Aorta (tissue), 5 donors: ENCODE measurements around the gene SPCS2. TPM values are rescaled to one million over a fixed set of nuclear protein-coding genes. Genes with fewer than 3 reads are reported as not detected.
"Not testable (repeated sequence)": the region's sequence is repeated elsewhere in the genome, so short reads cannot be mapped to it uniquely, and the experiment has no call there.

Experiments
- ATAC-seq: fragments of 200-7000 bp; cut with Tn5 transposase; one replicate; pipeline ENCODE4 v1.9.1; 2022; ENCODE audit warnings: moderate library complexity; ENCODE audit not compliant: low FRiP score
- DNase-seq, 2 donors: peaks; one replicate each; pipeline ENCODE4 v3.0.0-alpha.2; 2020
- H3K27ac ChIP-seq, 2 donors: one replicate each; pipeline ENCODE4 v1.5.1; 2013; ENCODE audit warnings: low read length in 2 of 2, mild to moderate bottlenecking in 2 of 2, moderate library complexity in 2 of 2, control low read depth in 1 of 2, inconsistent platforms in 1 of 2, low read depth in 1 of 2
- H3K27me3 ChIP-seq, 2 donors: one replicate each; pipeline ENCODE4 v1.6.1; 2013; ENCODE audit warnings: control low read depth in 1 of 2, low read length in 1 of 2, mild to moderate bottlenecking in 1 of 2, moderate library complexity in 1 of 2; ENCODE audit not compliant: insufficient read depth in 2 of 2, control insufficient read depth in 1 of 2
- H3K36me3 ChIP-seq, 2 donors: one replicate each; pipeline ENCODE4 v1.6.1; 2013; ENCODE audit warnings: control low read depth in 1 of 2, low read length in 1 of 2, mild to moderate bottlenecking in 1 of 2; ENCODE audit not compliant: insufficient read depth in 2 of 2, control insufficient read depth in 1 of 2
- H3K4me1 ChIP-seq, 2 donors: one replicate each; pipeline ENCODE4 v1.6.1; 2013; ENCODE audit warnings: low read length in 2 of 2, control low read depth in 1 of 2, mild to moderate bottlenecking in 1 of 2, moderate library complexity in 1 of 2; ENCODE audit not compliant: insufficient read depth in 2 of 2, control insufficient read depth in 1 of 2
- H3K4me3 ChIP-seq, 2 donors: one replicate each; pipeline ENCODE4 v1.5.1; 2013; ENCODE audit warnings: low read length in 2 of 2, control low read depth in 1 of 2, mild to moderate bottlenecking in 1 of 2
- H3K9me3 ChIP-seq: one replicate; pipeline ENCODE4 v1.6.1; 2013; ENCODE audit warnings: mild to moderate bottlenecking, low read length; ENCODE audit not compliant: control insufficient read depth
- WGBS, 2 donors: extraction: QIAGEN DNeasy Blood & Tissue Kit; methylation state at CpG; one replicate each; pipeline ENCODE4 v1.1.7; 2013; 5-methylcytosine and 5-hydroxymethylcytosine counted together
- intact Hi-C, 2 donors: fragments of 100-400 bp; cut with DNase I; formaldehyde crosslinking; loops; one replicate each; pipeline versions ENCODE4 v1.14.2 to v1.15.0; 2022
- polyA plus RNA-seq, 2 donors: library from polyadenylated mRNA; stranded (reverse); fragments of 200-250 nt; gene quantifications; one replicate each; pipeline ENCODE4 v1.2.3, GENCODE V29; 2013
- total RNA-seq, 2 donors: library from RNA; stranded (reverse); fragmentation: NEBNext Ultra II Directional; extraction: Animal tissue kit (Norgen Biotek cat#: 25700); gene quantifications; one replicate each; pipeline ENCODE4 v1.2.1, GENCODE V29; 2021
- donor health status: healthy with polysubstance abuse.
- donor health status: Bipolar disorder and iron deficiency.
- donor health status: DM: no; HTN: no; CAD: no.
- donor health status: DM: no; HTN: no; CAD: no.
- donor health status: DM: yes; HTN: yes; CAD: no.

The SPCS2 gene
- total and polyA plus RNA-seq, 4 donors = 78.1 to 134 (median 123) TPM

DNA sequence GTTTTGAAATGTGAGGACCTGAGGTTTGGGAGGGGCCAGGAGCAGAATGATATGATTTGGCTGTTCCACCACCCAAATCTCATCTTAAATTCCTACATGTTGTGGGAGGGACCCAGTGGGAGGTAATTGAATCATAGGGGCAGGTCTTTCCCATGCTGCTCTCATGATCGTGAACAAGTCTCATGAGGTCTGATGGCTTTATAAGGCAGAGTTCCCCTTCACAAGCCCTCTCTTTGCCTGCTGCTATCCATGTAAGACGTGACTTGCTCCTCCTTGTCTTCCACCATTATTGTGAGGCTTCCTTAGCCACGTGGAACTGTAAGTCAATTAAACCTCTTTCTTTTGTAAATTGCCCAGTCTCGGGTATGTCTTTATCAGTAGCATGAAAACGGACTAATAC, 71.3 kb downstream of the SPCS2 start:
- H3K36me3 ChIP-seq, H3K27ac ChIP-seq, DNase-seq, H3K27me3 ChIP-seq, H3K9me3 ChIP-seq, H3K4me1 ChIP-seq, H3K4me3 ChIP-seq, ATAC-seq: not testable (repeated sequence)
- 74 to 76% methylated on average over 5 of the region's 5 CpGs for WGBS, 2 donors
- intact Hi-C loops = loop anchor here in 1 of 2 donors (5.0 kb wide), 1 partner anchor 227 kb away; no protein-coding TSS in a partner anchor

DNA sequence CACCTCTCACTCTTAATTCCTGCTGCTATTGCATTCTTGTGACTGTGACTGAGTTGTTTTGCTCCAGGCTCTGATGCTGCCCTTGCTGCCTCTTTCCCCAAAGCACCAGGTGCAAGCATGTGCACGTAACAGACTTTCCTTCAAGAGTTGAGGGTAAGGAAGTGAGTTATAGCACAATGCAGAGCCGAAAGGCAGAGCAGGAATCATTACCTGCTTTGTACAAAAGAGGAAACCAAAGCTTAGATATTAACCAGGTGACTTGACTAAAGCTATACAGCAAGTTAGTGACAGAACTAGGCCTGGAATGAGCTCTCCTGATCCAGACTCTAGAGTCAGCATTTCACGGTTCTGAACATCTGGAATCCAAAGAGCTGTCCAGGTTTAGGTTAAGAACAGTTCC, 73.2 kb downstream of the SPCS2 start:
- ATAC-seq (no peak), DNase-seq (no peak)
- intact Hi-C loops = loop anchor here (2.0 to 5.0 kb wide), 2 partner anchors 225 to 227 kb away; no protein-coding TSS in a partner anchor
- no peaks in the 10 kb centered on the region for H3K9me3 ChIP-seq
- H3K4me1 ChIP-seq = no peaks in the 10 kb centered on the region
- no peak overlapping the region for H3K27ac ChIP-seq
- no peaks in the 10 kb centered on the region for H3K27me3 ChIP-seq
- 91% methylated on average over 3 of the region's 3 CpGs for WGBS, 2 donors
- no peak overlapping the region for H3K4me3 ChIP-seq
- no peaks in the 10 kb centered on the region for H3K36me3 ChIP-seq

DNA sequence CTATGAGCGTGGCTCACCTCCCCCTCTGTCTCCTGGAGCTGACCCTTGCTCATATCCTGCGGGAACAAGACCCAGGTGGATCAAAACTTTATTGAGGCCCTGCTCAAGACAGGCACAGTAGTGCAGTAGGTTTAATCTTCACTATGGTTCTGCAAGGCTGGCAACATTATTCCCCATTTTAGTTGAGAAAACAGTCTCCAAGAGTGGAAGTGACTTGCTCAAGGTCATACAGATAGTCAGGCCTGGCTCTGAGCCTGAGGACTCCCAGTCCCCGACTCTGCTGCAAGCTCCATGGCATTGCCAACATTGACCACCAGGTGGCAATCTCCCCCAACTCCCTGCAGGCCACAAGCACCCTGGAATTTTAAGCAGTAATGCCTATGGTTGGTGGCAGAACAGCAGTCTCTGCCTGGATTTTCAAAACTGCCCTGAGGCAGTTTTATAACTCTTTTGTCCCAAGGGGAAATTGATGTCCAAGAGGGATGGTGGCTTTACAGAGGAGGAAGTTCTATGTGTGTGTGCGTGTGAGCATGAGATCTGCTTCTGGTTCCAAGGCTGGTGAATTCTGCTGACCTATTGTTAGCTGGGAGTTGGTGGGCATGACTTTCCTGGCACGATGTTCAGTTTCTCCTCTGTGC, 73.8 kb downstream of the SPCS2 start:
- Histone ChIP-seq H3K27ac (no peak overlapping the region), H3K36me3 (no peaks in the 10 kb centered on the region), H3K27me3 (no peaks in the 10 kb centered on the region), H3K4me1 (no peaks in the 10 kb centered on the region), H3K9me3 (no peaks in the 10 kb centered on the region), H3K4me3 (no peak overlapping the region)
- DNase-seq (peak; percentile 80 to 86), ATAC-seq (peak; percentile 77)
- intact Hi-C loops = loop anchor here (2.0 to 5.0 kb wide), 2 partner anchors 224 to 226 kb away; no protein-coding TSS in a partner anchor
- WGBS, 2 donors = 40 to 42% methylated on average over 5 of the region's 5 CpGs

DNA sequence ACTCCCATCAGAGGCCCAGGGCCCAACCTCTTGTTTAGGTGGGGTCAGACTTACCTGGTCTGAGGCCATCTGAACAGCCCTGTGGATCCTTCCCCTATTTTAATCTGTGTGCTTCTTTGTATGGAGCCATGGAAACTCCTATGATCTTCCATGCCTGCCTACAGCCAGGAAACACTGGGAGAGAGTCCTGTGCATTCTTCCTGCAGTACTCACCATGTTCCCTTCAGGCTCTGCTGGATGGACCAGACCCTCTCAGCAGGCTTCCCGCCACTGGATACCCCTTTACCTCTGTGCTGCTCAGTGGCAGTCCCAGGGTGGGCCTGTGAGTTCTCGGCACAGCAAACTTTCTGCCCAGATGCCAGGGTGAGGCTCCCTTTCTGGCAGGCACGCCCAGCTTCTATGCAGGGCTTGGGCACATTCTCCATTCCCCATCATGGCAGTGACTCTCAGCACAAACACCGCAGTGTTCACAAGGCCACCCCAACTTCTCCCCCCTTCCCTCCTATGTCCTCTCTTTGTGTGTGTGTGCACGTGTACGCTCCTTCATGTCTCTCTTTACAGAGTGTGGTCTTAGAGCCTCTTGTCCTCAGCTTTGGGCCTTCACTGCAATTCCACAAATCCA, 74.5 kb downstream of the SPCS2 start:
- no peak overlapping the region for H3K27ac ChIP-seq
- no peak overlapping the region for H3K4me3 ChIP-seq
- no peak for ATAC-seq
- H3K36me3 ChIP-seq = no peaks in the 10 kb centered on the region
- 94 to 95% methylated on average over 6 of the region's 6 CpGs for WGBS, 2 donors
- no peaks in the 10 kb centered on the region for H3K27me3 ChIP-seq
- DNase-seq = no peak
- intact Hi-C loops = loop anchor here (2.0 to 5.0 kb wide), 2 partner anchors 224 to 225 kb away; no protein-coding TSS in a partner anchor
- no peaks in the 10 kb centered on the region for H3K4me1 ChIP-seq
- no peaks in the 10 kb centered on the region for H3K9me3 ChIP-seq

DNA sequence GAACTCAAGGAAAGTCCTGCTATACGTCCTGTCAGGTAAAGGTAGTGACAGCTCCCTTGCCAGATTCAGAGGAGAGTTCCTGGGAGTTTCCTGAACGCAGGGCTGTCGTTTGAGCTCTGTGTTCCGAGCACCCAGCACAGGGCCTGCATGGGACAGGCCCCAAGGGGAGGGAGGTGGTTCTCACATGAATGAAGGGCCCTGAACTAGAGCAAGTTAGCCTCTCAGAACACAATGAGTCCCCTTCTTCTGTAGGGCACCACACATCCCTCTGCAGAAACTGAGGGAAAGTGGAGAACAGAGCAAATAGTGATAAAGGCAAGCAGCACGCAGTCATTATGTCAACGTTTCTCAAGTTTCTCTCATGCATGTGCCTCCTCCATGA, 75.0 kb downstream of the SPCS2 start:
- H3K4me1 ChIP-seq = no peaks in the 10 kb centered on the region
- no peaks in the 10 kb centered on the region for H3K36me3 ChIP-seq
- no peak overlapping the region for H3K27ac ChIP-seq
- no peaks in the 10 kb centered on the region for H3K9me3 ChIP-seq
- no peaks in the 10 kb centered on the region for H3K27me3 ChIP-seq
- intact Hi-C loops = loop anchor here in 1 of 2 donors (5.0 kb wide), 1 partner anchor 223 kb away; no protein-coding TSS in a partner anchor
- WGBS, 2 donors = 72 to 95% methylated on average over 6 of the region's 6 CpGs
- no peak for ATAC-seq
- no peak overlapping the region for H3K4me3 ChIP-seq
- DNase-seq = no peak

DNA sequence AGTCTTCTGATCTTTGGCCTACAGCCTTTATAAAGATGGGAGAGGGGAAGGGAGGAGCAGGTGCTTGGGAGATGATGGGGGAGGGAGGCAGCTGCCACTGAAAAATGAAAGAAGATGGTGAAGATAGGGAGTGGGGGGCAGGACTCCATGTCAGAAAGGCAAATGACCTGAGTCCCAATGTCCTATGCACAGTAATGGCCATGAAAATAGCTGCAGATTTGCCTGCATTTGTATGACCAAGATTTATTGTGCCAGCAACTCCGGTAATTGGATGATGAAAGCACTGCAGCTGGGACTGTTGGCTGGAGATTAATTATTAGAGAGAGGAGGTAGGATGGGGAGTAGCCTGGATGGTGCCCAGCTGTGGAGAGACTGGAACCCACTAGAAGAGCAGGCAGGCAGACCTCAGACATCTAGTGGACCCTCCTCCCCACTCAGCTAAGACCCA, 75.7 kb downstream of the SPCS2 start:
- Histone ChIP-seq H3K27me3 (no peaks in the 10 kb centered on the region), H3K4me3 (no peak overlapping the region), H3K27ac (no peak overlapping the region), H3K36me3 (no peaks in the 10 kb centered on the region), H3K9me3 (no peaks in the 10 kb centered on the region), H3K4me1 (no peaks in the 10 kb centered on the region)
- intact Hi-C loops = loop anchor here in 1 of 2 donors (5.0 kb wide), 1 partner anchor 223 kb away; no protein-coding TSS in a partner anchor
- no peak for DNase-seq
- no peak for ATAC-seq
- 81 to 83% methylated on average over 1 of the region's 1 CpG for WGBS, 2 donors

DNA sequence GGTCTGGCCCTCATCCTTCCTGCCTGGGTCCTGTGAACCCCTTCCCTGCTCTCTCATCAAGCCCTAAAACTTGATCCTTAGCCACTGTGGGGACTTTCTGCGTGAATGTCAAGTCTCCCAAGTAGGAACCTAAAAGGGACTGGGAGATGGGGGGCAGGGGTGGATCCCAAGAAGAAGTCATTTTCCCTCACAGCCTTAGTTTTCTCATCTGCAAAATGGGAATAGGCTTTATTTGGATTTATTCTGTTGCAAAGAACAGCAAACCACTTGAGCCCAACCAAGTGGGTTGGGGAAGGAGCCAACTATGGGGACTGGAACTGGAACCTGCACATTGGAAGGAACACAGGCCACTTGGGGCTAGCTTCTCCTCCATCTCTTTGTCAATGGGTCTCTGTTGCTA, 76.5 kb downstream of the SPCS2 start:
- H3K9me3 ChIP-seq = no peaks in the 10 kb centered on the region
- ATAC-seq (no peak), DNase-seq (no peak)
- intact Hi-C loops = no loop called here
- no peaks in the 10 kb centered on the region for H3K36me3 ChIP-seq
- no peaks in the 10 kb centered on the region for H3K4me1 ChIP-seq
- H3K27ac ChIP-seq = no peak overlapping the region
- H3K27me3 ChIP-seq = no peaks in the 10 kb centered on the region
- 96 to 98% methylated on average over 1 of the region's 1 CpG for WGBS, 2 donors
- no peak overlapping the region for H3K4me3 ChIP-seq

DNA sequence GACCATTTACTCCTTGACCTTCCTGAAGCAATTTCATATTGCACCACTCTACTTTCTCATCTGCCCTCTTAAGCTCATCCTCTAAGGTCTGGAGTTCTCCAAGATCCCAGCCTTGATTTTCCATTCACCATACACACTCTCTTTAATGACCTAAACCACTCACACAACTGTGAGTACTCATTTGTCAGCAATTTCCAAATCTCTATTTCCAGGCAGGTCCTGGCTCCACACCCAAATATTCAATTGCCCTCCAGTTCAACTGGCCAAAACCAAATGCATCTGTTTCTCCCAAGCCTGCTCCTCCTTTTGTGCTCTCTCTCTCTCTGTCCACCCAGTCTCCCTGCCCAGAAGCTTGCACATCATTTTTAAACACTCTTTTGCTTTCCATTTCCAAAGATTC, 79.3 kb downstream of the SPCS2 start:
- no peaks in the 10 kb centered on the region for H3K4me1 ChIP-seq
- DNase-seq = no peak
- H3K27ac ChIP-seq = no peak overlapping the region
- H3K9me3 ChIP-seq = no peaks in the 10 kb centered on the region
- H3K36me3 ChIP-seq = no peaks in the 10 kb centered on the region
- intact Hi-C loops = loop anchor here in 1 of 2 donors (2.0 kb wide), 1 partner anchor 98 kb away; no protein-coding TSS in a partner anchor
- ATAC-seq = no peak
- no peak overlapping the region for H3K4me3 ChIP-seq
- H3K27me3 ChIP-seq = no peaks in the 10 kb centered on the region
